H1 (cell line): Measurements from ENCODE around the gene GPA33. TPM values are rescaled to one million over a fixed set of nuclear protein-coding genes. Genes with fewer than 3 reads are reported as not detected.

Source experiments
- CTCF ChIA-PET: fragments of 300-600 bp; sonication (Branson Sonifier 250); formaldehyde crosslinking; loops from one replicate; lab custom pipeline; 2021; ENCODE audit not compliant: partially characterized antibody; lab: Charles Lee
- POLR2A ChIA-PET: fragments of 300-600 bp; sonication (Branson Sonifier 250); formaldehyde crosslinking; loops from one replicate; lab custom pipeline; 2021; ENCODE audit warnings: inconsistent platforms; ENCODE audit not compliant: partially characterized antibody; lab: Charles Lee
- DNase-seq, 2 experiments: peaks; one replicate each; pipeline versions ENCODE4 v3.0.0 to v3.0.0-alpha.2; 2010 to 2022; ENCODE audit warnings: low spot score in 2 of 2, low read depth in 1 of 2, mixed read lengths in 1 of 2
- FAIRE-seq: peaks from 2 replicates; lab custom pipeline; 2011; peaks lifted over from hg19 to GRCh38; lab: Jason Lieb, UNC
- H2AFZ ChIP-seq: 2 replicates; pipeline ENCODE4 v1.8.1; 2012; ENCODE audit warnings: low read length, inconsistent platforms
- H2AK5ac ChIP-seq: 2 replicates; pipeline ENCODE4 v1.6.1; 2013; ENCODE audit warnings: low read depth, low read length
- H2BK120ac ChIP-seq: replicated peaks from 2 replicates; pipeline ENCODE3; 2013; ENCODE audit warnings: low read depth, low read length, inconsistent platforms
- H2BK12ac ChIP-seq: 2 replicates; pipeline ENCODE4 v1.6.1; 2013; ENCODE audit warnings: low read depth, low read length
- H2BK15ac ChIP-seq: 2 replicates; pipeline ENCODE4 v1.6.1; 2013; ENCODE audit warnings: low read length
- H2BK20ac ChIP-seq: 2 replicates; pipeline ENCODE4 v1.6.1; 2013; ENCODE audit warnings: low read length
- H2BK5ac ChIP-seq: 2 replicates; pipeline ENCODE4 v1.6.1; 2013; ENCODE audit warnings: low read depth, low read length
- H3K14ac ChIP-seq: 2 replicates; pipeline ENCODE4 v1.6.1; 2013; ENCODE audit warnings: inconsistent platforms; ENCODE audit not compliant: insufficient read length
- H3K18ac ChIP-seq: 2 replicates; pipeline ENCODE4 v1.6.1; 2013; ENCODE audit warnings: low read length; ENCODE audit errors: extremely low read depth
- H3K23ac ChIP-seq: 2 replicates; pipeline ENCODE4 v1.6.1; 2013; ENCODE audit warnings: inconsistent platforms; ENCODE audit not compliant: insufficient read length
- H3K23me2 ChIP-seq: 2 replicates; pipeline ENCODE4 v1.6.1; 2013; ENCODE audit warnings: low read depth, low read length
- H3K27ac ChIP-seq: 2 replicates; pipeline ENCODE4 v1.6.1; 2011; ENCODE audit warnings: low read depth, low read length, inconsistent platforms
- H3K27me3 ChIP-seq, 4 experiments: replicated peaks in 1 of 4; 1 replicate in 1 of 4; 2 replicates in 3 of 4; pipeline versions ENCODE4 v1.6.1 to v1.8.1; 2011 to 2013; ENCODE audit warnings: low read length in 3 of 4, mild to moderate bottlenecking in 3 of 4, inconsistent platforms in 2 of 4, mixed read lengths in 2 of 4, moderate library complexity in 1 of 4; ENCODE audit not compliant: control insufficient read depth in 3 of 4, insufficient read depth in 3 of 4; ENCODE audit errors: extremely low read depth in 1 of 4
- H3K36me3 ChIP-seq, 4 experiments: 2 replicates each; pipeline versions ENCODE4 v1.6.1 to v1.8.1; 2011 to 2013; ENCODE audit warnings: mild to moderate bottlenecking in 4 of 4, low read length in 3 of 4, moderate library complexity in 2 of 4, control low read depth in 1 of 4, inconsistent platforms in 1 of 4; ENCODE audit not compliant: insufficient read depth in 4 of 4, control insufficient read depth in 2 of 4
- H3K4ac ChIP-seq: replicated peaks from 2 replicates; pipeline ENCODE3; 2013; ENCODE audit warnings: low read length, low read depth, mixed read lengths, inconsistent platforms; ENCODE audit not compliant: insufficient read length
- H3K4me1 ChIP-seq, 4 experiments: replicated peaks in 1 of 4; 1 replicate in 1 of 4; 2 replicates in 3 of 4; pipeline versions ENCODE4 v1.6.1 to v1.8.1; 2011 to 2013; ENCODE audit warnings: low read length in 3 of 4, inconsistent platforms in 2 of 4, mixed read lengths in 1 of 4; ENCODE audit not compliant: insufficient read depth in 4 of 4, control insufficient read depth in 3 of 4
- H3K4me2 ChIP-seq, 2 experiments: 2 replicates each; pipeline versions ENCODE4 v1.6.1 to v1.8.1; 2011 to 2013; ENCODE audit warnings: low read depth in 2 of 2, low read length in 2 of 2, control low read depth in 1 of 2, inconsistent platforms in 1 of 2, mild to moderate bottlenecking in 1 of 2; ENCODE audit not compliant: insufficient read depth in 1 of 2
- H3K4me3 ChIP-seq, 4 experiments: fragments of 200-600, 300-600 bp in 1 of 4; sonication (generic), shearing (Covaris generic), sonication (Bioruptor Twin) in 1 of 4; 2 replicates each; pipeline versions ENCODE4 v1.5.1 to v1.8.1; 2011 to 2016; ENCODE audit warnings: low read length in 4 of 4, low read depth in 3 of 4, control low read depth in 2 of 4, inconsistent platforms in 2 of 4, mild to moderate bottlenecking in 2 of 4, mixed read lengths in 1 of 4, moderate library complexity in 1 of 4; ENCODE audit not compliant: insufficient read depth in 2 of 4; ENCODE audit errors: extremely low read depth in 1 of 4
- H3K56ac ChIP-seq: replicated peaks from 2 replicates; pipeline ENCODE3; 2013; ENCODE audit warnings: low read depth, mild to moderate bottlenecking, mixed read lengths, low read length, inconsistent platforms; ENCODE audit not compliant: insufficient read length
- H3K79me1 ChIP-seq: 2 replicates; pipeline ENCODE4 v1.6.1; 2013; ENCODE audit warnings: low read depth, low read length, control low read depth
- H3K79me2 ChIP-seq, 2 experiments: 2 replicates each; pipeline versions ENCODE4 v1.6.1 to v1.8.1; 2012 to 2013; ENCODE audit warnings: low read length in 2 of 2, mild to moderate bottlenecking in 2 of 2, inconsistent platforms in 1 of 2; ENCODE audit not compliant: insufficient read depth in 2 of 2, control insufficient read depth in 1 of 2
- H3K9ac ChIP-seq, 4 experiments: replicated peaks in 1 of 4; 1 replicate in 1 of 4; 2 replicates in 3 of 4; pipeline versions ENCODE4 v1.6.1 to v1.8.1; 2011 to 2013; ENCODE audit warnings: low read depth in 3 of 4, low read length in 3 of 4, control low read depth in 2 of 4, mild to moderate bottlenecking in 2 of 4, moderate library complexity in 2 of 4, inconsistent platforms in 1 of 4; ENCODE audit errors: extremely low read depth in 1 of 4
- H3K9me3 ChIP-seq, 2 experiments: 2 replicates each; pipeline versions ENCODE4 v1.6.1 to v1.8.1; 2012 to 2013; ENCODE audit warnings: mild to moderate bottlenecking in 2 of 2, moderate library complexity in 2 of 2, control low read depth in 1 of 2, inconsistent platforms in 1 of 2, low read depth in 1 of 2, low read length in 1 of 2, mixed read lengths in 1 of 2; ENCODE audit not compliant: insufficient read depth in 2 of 2
- H4K20me1 ChIP-seq, 2 experiments: replicated peaks in 1 of 2; 2 replicates each; pipeline versions ENCODE3 to v1.8.1; 2011 to 2013; ENCODE audit warnings: inconsistent platforms in 2 of 2, low read length in 2 of 2, mild to moderate bottlenecking in 1 of 2; ENCODE audit not compliant: insufficient read depth in 2 of 2, control insufficient read depth in 1 of 2
- H4K5ac ChIP-seq: 2 replicates; pipeline ENCODE4 v1.6.1; 2013; ENCODE audit warnings: low read length, low read depth, mixed read lengths, inconsistent platforms; ENCODE audit not compliant: insufficient read length
- H4K8ac ChIP-seq: 2 replicates; pipeline ENCODE4 v1.8.0; 2013; ENCODE audit warnings: mild to moderate bottlenecking, moderate library complexity, low read length, inconsistent platforms; ENCODE audit not compliant: insufficient read depth; ENCODE audit errors: extremely low read depth
- H4K91ac ChIP-seq: replicated peaks from 2 replicates; pipeline ENCODE3; 2013; ENCODE audit warnings: low read length, mixed read lengths, inconsistent platforms; ENCODE audit not compliant: insufficient read length
- CBX5 ChIP-seq: fragments of 300-800, 300-1000 bp; sonication (generic); IDR thresholded peaks from 2 replicates; pipeline ENCODE4 v1.7.1; 2016; ENCODE audit warnings: antibody characterized with exemption, low read length, low read depth
- NANOG ChIP-seq: IDR thresholded peaks from 2 replicates; pipeline ENCODE4 v1.6.1; 2011; ENCODE audit warnings: low read length, low read depth, mild to moderate bottlenecking, inconsistent platforms; ENCODE audit not compliant: insufficient read depth, poor library complexity, severe bottlenecking
- NRF1 ChIP-seq: IDR thresholded peaks from 2 replicates; pipeline ENCODE4 v1.6.1; 2011; ENCODE audit warnings: mild to moderate bottlenecking, low read depth, low read length, improper control_type of control experiment
- POU5F1 ChIP-seq: IDR thresholded peaks from 2 replicates; pipeline ENCODE4 v1.6.1; 2011; ENCODE audit warnings: low read depth, mild to moderate bottlenecking, low read length, moderate library complexity
- SAP30 ChIP-seq: fragments of 300-600 bp; sonication (generic); IDR thresholded peaks from 2 replicates; pipeline ENCODE4 v1.7.1; 2012; ENCODE audit warnings: low read length, moderate library complexity, mild to moderate bottlenecking, inconsistent platforms; ENCODE audit not compliant: insufficient read depth, insufficient replicate concordance
- WGBS, 2 experiments: shearing (Covaris generic) in 1 of 2; methylation state at CpG; one replicate each; pipeline versions ENCODE4 v1.1.6 to v1.1.7; 2013 to 2015; ENCODE audit warnings: low lambda C conversion rate in 2 of 2, mixed read lengths in 2 of 2, inconsistent platforms in 1 of 2, low coverage in 1 of 2, missing lambda C conversion rate in 1 of 2; ENCODE audit not compliant: insufficient replicate concordance in 2 of 2, insufficient coverage in 1 of 2, insufficient read length in 1 of 2; ENCODE audit errors: extremely low coverage in 1 of 2, missing lambda C conversion rate in 1 of 2; 5-methylcytosine and 5-hydroxymethylcytosine counted together
- polyA plus RNA-seq, 7 experiments: library from polyadenylated mRNA; depleted of rRNA in 3 of 7; stranded (reverse) in 5 of 7; unstranded in 2 of 7; fragments of >200 nt in 5 of 7; fragments of 200-250 nt in 2 of 7; gene quantifications; 1 replicate in 5 of 7; 2 replicates in 1 of 7; 4 replicates in 1 of 7; pipeline versions ENCODE4 v1.2.1 to v1.2.3, GENCODE V29; 2011 to 2013; ENCODE audit warnings: missing spikeins in 2 of 7, mixed read lengths in 2 of 7
- total RNA-seq: library from RNA; stranded (reverse); fragmentation: NEBNext Ultra II Directional; extraction: Animal tissue kit (Norgen Biotek cat#: 25700); gene quantifications from 2 replicates; pipeline ENCODE4 v1.2.1, GENCODE V29; 2021

Gene GPA33
- total and polyA plus RNA-seq, 2 of the 8 experiments (the other 6 are each of a cell fraction or from before 2014, with no cell fraction given): 0.19 to 0.67 TPM

DNA sequence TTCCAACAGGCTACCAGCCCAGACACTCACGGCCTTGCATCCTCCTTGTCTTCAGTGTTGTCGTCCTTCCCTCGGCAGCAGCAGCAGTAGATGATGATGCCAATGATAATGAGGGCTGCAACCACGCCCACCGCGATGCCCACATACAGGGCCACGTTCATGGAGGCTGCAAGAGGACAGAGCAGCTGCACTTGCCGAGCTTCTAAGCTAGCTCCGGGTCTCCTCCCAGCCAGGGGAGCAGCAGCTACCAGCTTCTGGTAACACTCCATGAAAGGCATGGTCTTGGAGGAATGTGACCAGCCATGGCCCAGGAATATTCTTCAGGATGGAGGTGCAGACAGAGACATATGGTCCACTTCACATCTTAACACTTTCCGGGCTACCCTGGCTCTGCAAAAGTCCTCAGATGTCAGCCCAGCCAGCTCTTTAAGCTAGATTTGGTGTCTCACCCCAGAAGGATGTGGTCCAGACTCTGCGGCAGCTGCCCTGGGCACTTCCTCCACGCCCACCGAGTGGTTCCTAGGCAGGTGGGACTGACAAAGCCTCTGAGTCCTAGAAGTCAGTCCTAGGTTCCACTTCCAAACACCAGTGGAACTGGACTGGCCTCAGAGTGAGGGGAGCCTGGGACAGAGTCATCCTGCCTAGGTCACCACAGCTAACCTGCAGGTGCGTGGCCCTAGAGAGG lies 35.1 kb downstream of the GPA33 start:
- H3K36me3 ChIP-seq: no peaks in the 10 kb centered on the region
- H3K18ac ChIP-seq: no peak overlapping the region
- CTCF ChIA-PET: interaction anchor here (0.5 to 18.6 kb wide), 9 partner anchors 36 to 622 kb away, joined by 3 to 874 read pairs (median 6); partner anchors contain the start of gene MAEL
- no peak overlapping the region for H3K27ac ChIP-seq
- H2BK120ac ChIP-seq: no peak overlapping the region
- no peak overlapping the region for H3K56ac ChIP-seq
- no peaks in the 10 kb centered on the region for H3K79me2 ChIP-seq
- DNase-seq: no peak
- no peak overlapping the region for H3K9ac ChIP-seq
- H3K27me3 ChIP-seq: no peaks in the 10 kb centered on the region
- H3K23me2 ChIP-seq: peaks cover 8% of the 10 kb centered on the region
- 85% methylated on average over 14 of the region's 14 CpGs; no CpG with 5 or more reads in 1 of the 2 experiments for WGBS, 2 experiments
- H2AFZ ChIP-seq: no peak overlapping the region
- no peak overlapping the region for H4K91ac ChIP-seq
- POLR2A ChIA-PET: no interaction called here
- no peak overlapping the region for H2BK20ac ChIP-seq
- H3K4me2 ChIP-seq: no peak overlapping the region
- no peak overlapping the region for H2BK12ac ChIP-seq
- H2BK5ac ChIP-seq: no peak overlapping the region
- H4K8ac ChIP-seq: no peak overlapping the region
- peaks cover 0 to 8% (median 2%) of the 10 kb centered on the region in 4 experiments; a peak in 4 of 7 replicates for H3K4me1 ChIP-seq
- no peak overlapping the region for H4K5ac ChIP-seq
- H2AK5ac ChIP-seq: no peak overlapping the region
- H3K14ac ChIP-seq: no peak overlapping the region
- no peak for FAIRE-seq
- no peak overlapping the region for H3K4ac ChIP-seq
- H3K79me1 ChIP-seq: no peaks in the 10 kb centered on the region
- H4K20me1 ChIP-seq: peaks cover 0 to 7% of the 10 kb centered on the region in 2 experiments
- no peaks in the 10 kb centered on the region for H3K9me3 ChIP-seq
- H2BK15ac ChIP-seq: no peak overlapping the region
- H3K23ac ChIP-seq: no peak overlapping the region
- no peak overlapping the region for H3K4me3 ChIP-seq
- TF ChIP-seq POU5F1: no peak
- TF ChIP-seq SAP30: no peak
- TF ChIP-seq CBX5: no peak
- TF ChIP-seq NRF1: no peak
- TF ChIP-seq NANOG: no peak
